Loucy (cell line): ENCODE data around the gene DDX20.

Source experiments
- CTCF ChIP-seq: fragments of 200-600 bp; sonication (generic); conservative IDR thresholded peaks from 2 replicates; pipeline ENCODE4 v1.5.1; 2014; ENCODE audit warnings: mild to moderate bottlenecking, antibody characterized with exemption, low read length
- EZH2phosphoT487 ChIP-seq: fragments of 200-600 bp; IDR thresholded peaks from 2 replicates; pipeline ENCODE4 v1.6.1; 2018; ENCODE audit warnings: antibody characterized with exemption, mild to moderate bottlenecking, moderate library complexity, borderline replicate concordance

GRCh38 chr1:111750856-111751255 is 4.8 kb upstream of the DDX20 start:
- TF ChIP-seq CTCF: no peak
- TF ChIP-seq EZH2phosphoT487: no peak
